Activated CD8-positive, alpha-beta T cell treated with anti-CD3 and anti-CD28 coated beads for 36 hours (primary cell): ENCODE data around the gene SLC9C2. TPM values are rescaled to one million over a fixed set of nuclear protein-coding genes. Genes with fewer than 3 reads are reported as not detected.
"Not testable (repeated sequence)": the region's sequence is repeated elsewhere in the genome, so short reads cannot be mapped to it uniquely, and the experiment has no call there.

Experiments
- ATAC-seq: fragments of 200-7000 bp; cut with Tn5 transposase; one replicate; pipeline ENCODE4 v1.10.0; 2021; ENCODE audit warnings: mild to moderate bottlenecking, moderate library complexity
- CTCF ChIA-PET: fragments of 350-600 bp; sonication (Branson Sonifier 250); formaldehyde crosslinking; loops from one replicate; lab custom pipeline; 2021; ENCODE audit warnings: antibody characterized with exemption; lab: Charles Lee
- POLR2A ChIA-PET: fragments of 350-600 bp; sonication (Branson Sonifier 250); formaldehyde crosslinking; loops from one replicate; lab custom pipeline; 2021; ENCODE audit warnings: antibody characterized with exemption; lab: Charles Lee
- DNase-seq: peaks from one replicate; pipeline ENCODE4 v3.0.0-alpha.2; 2020
- H3K27ac Mint-ChIP-seq: one replicate; pipeline ENCODE4 v1.8.0; 2021; ENCODE audit warnings: mild to moderate bottlenecking, mixed read lengths
- H3K27me3 Mint-ChIP-seq: one replicate; pipeline ENCODE4 v1.8.0; 2021; ENCODE audit warnings: mixed read lengths
- H3K36me3 Mint-ChIP-seq: one replicate; pipeline ENCODE4 v1.8.0; 2021; ENCODE audit warnings: low read depth, mixed read lengths
- H3K4me1 Mint-ChIP-seq: one replicate; pipeline ENCODE4 v1.8.0; 2021; ENCODE audit warnings: low read depth, mixed read lengths
- H3K4me3 Mint-ChIP-seq: one replicate; pipeline ENCODE4 v1.8.0; 2021; ENCODE audit warnings: mild to moderate bottlenecking, moderate library complexity, mixed read lengths
- H3K9me3 Mint-ChIP-seq: one replicate; pipeline ENCODE4 v1.8.0; 2021; ENCODE audit warnings: mixed read lengths
- CTCF ChIP-seq: fragments of 200-600 bp; IDR thresholded peaks from one replicate; pipeline ENCODE4 v1.8.0; 2022; ENCODE audit warnings: antibody characterized with exemption, mild to moderate bottlenecking
- intact Hi-C: fragments of 100-400 bp; cut with micrococcal nuclease; formaldehyde crosslinking; loops from one replicate; pipeline ENCODE4 v1.10.0; 2022
- total RNA-seq, 2 experiments: library from RNA; stranded (reverse); gene quantifications; one replicate each; pipeline ENCODE4 v1.2.3, GENCODE V29; 2021

SLC9C2 gene
- total RNA-seq, 2 experiments from 2014 or later, result not detected

GRCh38 chr1:173470608-173471007 lies 132.3 kb downstream of the SLC9C2 start:
- ChIA-PET CTCF (interaction anchor here (0.8 kb wide), 1 partner anchor 40 kb away, joined by 4 read pairs; no protein-coding TSS in a partner anchor), POLR2A (interaction anchor here (0.5 kb wide), 1 partner anchor 1379 kb away, joined by 3 read pairs; no protein-coding TSS in a partner anchor)
- Mint-ChIP-seq H3K4me1 (peaks cover 30% of the 10 kb centered on the region), H3K36me3 (peaks cover 66% of the 10 kb centered on the region), H3K27me3 (no peaks in the 10 kb centered on the region), H3K27ac (no peak overlapping the region), H3K4me3 (no peak overlapping the region), H3K9me3 (peaks cover 41% of the 10 kb centered on the region)
- ATAC-seq, result no peak
- no peak for TF ChIP-seq CTCF
- intact Hi-C loops, result no loop called here
- no peak for DNase-seq

- POLR2A ChIA-PET, result no interaction called here
- peaks cover 28% of the 10 kb centered on the region for H3K4me1 Mint-ChIP-seq
These were observed 133.2 kb downstream of the SLC9C2 start for GRCh38 chr1:173469656-173470055.

GRCh38 chr1:173467426-173467825 lies 135.4 kb downstream of the SLC9C2 start:
- POLR2A ChIA-PET, result interaction anchor here (1.0 kb wide), 1 partner anchor 9 kb away, joined by 3 read pairs; no protein-coding TSS in a partner anchor
- intact Hi-C loops, result no loop called here
- ATAC-seq, result no peak
- no peak for TF ChIP-seq CTCF
- Mint-ChIP-seq H3K27me3 (no peaks in the 10 kb centered on the region), H3K9me3 (peaks cover 63% of the 10 kb centered on the region), H3K4me3 (no peak overlapping the region), H3K27ac (no peak overlapping the region), H3K36me3 (peaks cover 84% of the 10 kb centered on the region), H3K4me1 (peaks cover 19% of the 10 kb centered on the region)
- no peak for DNase-seq
- CTCF ChIA-PET, result no interaction called here

More at GRCh38 chr1:173469656-173470055, 133.2 kb downstream of the SLC9C2 start:
- peaks cover 71% of the 10 kb centered on the region for H3K36me3 Mint-ChIP-seq
- peaks cover 45% of the 10 kb centered on the region for H3K9me3 Mint-ChIP-seq
- DNase-seq (no peak), ATAC-seq (no peak)
- no peaks in the 10 kb centered on the region for H3K27me3 Mint-ChIP-seq
- H3K4me3 Mint-ChIP-seq, result no peak overlapping the region
- CTCF ChIA-PET, result no interaction called here
- no peak overlapping the region for H3K27ac Mint-ChIP-seq
- TF ChIP-seq CTCF, result no peak
- intact Hi-C loops, result no loop called here

GRCh38 chr1:173464185-173464584 lies 138.7 kb downstream of the SLC9C2 start:
- H3K36me3 Mint-ChIP-seq, result peaks cover 73% of the 10 kb centered on the region
- ATAC-seq, intact Hi-C loops, H3K27ac Mint-ChIP-seq, DNase-seq, H3K27me3 Mint-ChIP-seq, H3K4me3 Mint-ChIP-seq: not testable (repeated sequence)
- H3K9me3 Mint-ChIP-seq, result peaks cover 41% of the 10 kb centered on the region
- POLR2A ChIA-PET, result interaction anchor here (0.7 kb wide), 1 partner anchor 13 kb away, joined by 4 read pairs; the partner anchor contains the start of gene PRDX6
- H3K4me1 Mint-ChIP-seq, result peaks cover 21% of the 10 kb centered on the region
- CTCF ChIA-PET, result interaction anchor here (0.6 to 0.9 kb wide), 2 partner anchors 9 to 450 kb away, joined by 3 read pairs; no protein-coding TSS in a partner anchor

- intact Hi-C loops, DNase-seq, H3K4me3 Mint-ChIP-seq, H3K27me3 Mint-ChIP-seq, H3K27ac Mint-ChIP-seq, ATAC-seq: not testable (repeated sequence)
- Mint-ChIP-seq H3K4me1 (peaks cover 21% of the 10 kb centered on the region), H3K36me3 (peaks cover 64% of the 10 kb centered on the region), H3K9me3 (peaks cover 33% of the 10 kb centered on the region)
- CTCF ChIA-PET, result interaction anchor here (0.8 kb wide), 1 partner anchor 96 kb away, joined by 3 read pairs; no protein-coding TSS in a partner anchor
- POLR2A ChIA-PET, result interaction anchor here (0.8 kb wide), 1 partner anchor 14 kb away, joined by 3 read pairs; no protein-coding TSS in a partner anchor
These were observed 140.2 kb downstream of the SLC9C2 start for GRCh38 chr1:173462666-173463065.

- no peak overlapping the region for H3K27ac Mint-ChIP-seq
- H3K4me1 Mint-ChIP-seq, result peaks cover 29% of the 10 kb centered on the region
- H3K36me3 Mint-ChIP-seq, result peaks cover 60% of the 10 kb centered on the region
- intact Hi-C loops, result no loop called here
- ChIA-PET POLR2A (no interaction called here), CTCF (no interaction called here)
- ATAC-seq (no peak), DNase-seq (no peak)
- no peak for TF ChIP-seq CTCF
- no peak overlapping the region for H3K4me3 Mint-ChIP-seq
- H3K9me3 Mint-ChIP-seq, result peaks cover 19% of the 10 kb centered on the region
- no peaks in the 10 kb centered on the region for H3K27me3 Mint-ChIP-seq
These were observed 143.0 kb downstream of the SLC9C2 start for GRCh38 chr1:173459885-173460284.
